ENCODE results near the gene PITX3. TPM values are rescaled to one million over a fixed set of nuclear protein-coding genes. Genes with fewer than 3 reads are reported as not detected.
"Not testable (repeated sequence)": the region's sequence is repeated elsewhere in the genome, so short reads cannot be mapped to it uniquely, and the experiment has no call there.

The PITX3 gene
- total RNA-seq, 1 donor from 2014 or later = not detected

DNA sequence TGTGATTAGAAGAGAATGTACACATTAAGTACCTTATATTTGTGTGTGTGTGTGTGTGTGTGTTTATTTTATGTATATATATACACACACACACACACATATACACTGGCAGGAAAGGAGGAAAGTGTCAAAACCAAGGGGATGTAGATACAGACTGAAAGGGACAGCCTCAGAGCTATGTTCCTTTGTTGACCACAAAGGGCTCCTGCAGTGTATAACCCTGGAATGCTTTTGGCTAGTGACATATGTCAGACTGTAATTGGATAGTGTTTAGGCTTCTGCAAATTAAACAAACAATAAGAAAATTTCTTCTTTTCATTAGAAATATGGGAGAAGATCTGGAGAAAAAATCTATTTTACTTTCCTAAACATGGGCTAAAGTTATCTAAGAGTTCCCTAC is 19.9 kb upstream of the PITX3 start:
- intact Hi-C loops (cut with micrococcal nuclease) = no loop called here

DNA sequence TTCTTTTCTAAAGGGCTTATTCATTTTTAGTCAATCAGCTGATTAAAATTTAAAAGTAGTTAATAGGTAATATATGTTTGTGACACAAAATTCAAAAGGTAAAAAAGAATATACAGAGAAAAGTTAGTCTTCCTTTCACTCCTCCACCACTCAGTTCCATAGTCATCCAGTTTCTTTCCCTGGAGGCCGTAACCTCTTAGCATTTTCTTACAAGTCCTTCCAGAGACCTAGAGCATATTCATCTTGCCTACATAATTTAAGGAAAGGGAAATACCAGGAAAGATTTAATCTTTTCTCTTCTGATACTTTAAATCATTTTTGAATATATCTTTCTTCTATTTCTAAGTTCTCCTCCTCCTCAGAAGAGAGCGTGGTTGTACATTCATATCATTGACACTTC is 14.1 kb upstream of the PITX3 start:
- intact Hi-C loops (cut with micrococcal nuclease) = no loop called here

GRCh38 chr10:102254426-102254825 is 13.1 kb upstream of the PITX3 start:
- intact Hi-C loops (cut with micrococcal nuclease) = no loop called here

- intact Hi-C loops (cut with micrococcal nuclease) = not testable (repeated sequence)
Observed at GRCh38 chr10:102252508-102252907, 11.2 kb upstream of the PITX3 start.

GRCh38 chr10:102247734-102248133 is 6.4 kb upstream of the PITX3 start:
- intact Hi-C loops (cut with micrococcal nuclease) = loop anchor here (5.0 to 10.0 kb wide), 4 partner anchors 105 to 947 kb away; partner anchors contain the start of genes NT5C2 and OGA

- intact Hi-C loops (cut with micrococcal nuclease) = loop anchor here (5.0 to 10.0 kb wide), 4 partner anchors 106 to 949 kb away; partner anchors contain the start of genes NT5C2 and OGA
Observed at GRCh38 chr10:102246261-102246660, 4.9 kb upstream of the PITX3 start.

DNA sequence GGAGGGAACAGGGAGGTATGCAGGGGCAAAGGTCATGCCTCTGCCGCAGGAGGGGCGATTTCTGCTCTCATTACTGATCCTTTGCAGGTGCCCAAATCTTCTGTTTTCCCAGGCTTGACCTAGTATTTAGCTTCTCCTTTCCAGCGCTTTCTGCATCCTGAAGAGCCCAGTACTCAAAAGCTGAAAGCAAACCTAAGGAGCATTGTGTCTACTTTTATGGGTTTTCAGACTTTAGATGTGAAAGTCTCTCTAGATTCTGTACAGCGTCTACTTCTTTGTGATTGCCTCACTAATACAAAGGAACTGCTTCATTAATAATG is 4.6 kb upstream of the PITX3 start:
- intact Hi-C loops (cut with micrococcal nuclease) = loop anchor here (1.0 to 10.0 kb wide), 10 partner anchors 15 to 949 kb away; partner anchors contain the start of genes ACTR1A, CNNM2, NOLC1 and NT5C2

GRCh38 chr10:102245082-102245931 is 4.0 kb upstream of the PITX3 start, which contains the start of gene GBF1:
GBF1 (plus strand) TSS chr10:102245532; CDS start chr10:102258939, 13,407 bp downstream.
- intact Hi-C loops (cut with micrococcal nuclease) = loop anchor here (1.0 to 10.0 kb wide), 10 partner anchors 15 to 949 kb away; partner anchors contain the start of genes ACTR1A, CNNM2, NOLC1 and NT5C2

DNA sequence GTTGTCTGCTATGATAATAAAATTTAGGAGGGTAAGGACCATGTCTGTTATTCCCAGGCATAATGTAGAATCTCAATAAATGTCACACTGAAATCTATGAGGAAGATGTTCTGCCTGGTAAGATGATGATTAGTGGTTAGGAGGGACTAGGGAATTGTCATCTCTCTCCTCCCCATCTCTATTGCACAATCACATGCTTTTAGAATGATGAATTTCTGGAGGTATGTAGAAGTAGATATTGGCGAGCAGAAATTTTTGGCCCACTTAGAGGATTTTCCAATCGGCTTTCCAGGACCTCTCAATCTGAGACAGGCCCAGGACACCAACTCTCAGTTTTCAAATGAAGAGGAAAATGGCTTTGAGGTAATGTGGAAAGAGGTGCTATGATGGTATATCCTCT is 2.0 kb upstream of the PITX3 start:
- intact Hi-C loops (cut with micrococcal nuclease) = loop anchor here (10.0 kb wide), 2 partner anchors 429 to 951 kb away; partner anchors contain the start of genes NT5C2 and OGA

GRCh38 chr10:102242118-102242485 is 790 bp upstream of the PITX3 start:
- intact Hi-C loops (cut with micrococcal nuclease) = loop anchor here (10.0 kb wide), 2 partner anchors 427 to 953 kb away; partner anchors contain the start of genes NT5C2 and OGA

DNA sequence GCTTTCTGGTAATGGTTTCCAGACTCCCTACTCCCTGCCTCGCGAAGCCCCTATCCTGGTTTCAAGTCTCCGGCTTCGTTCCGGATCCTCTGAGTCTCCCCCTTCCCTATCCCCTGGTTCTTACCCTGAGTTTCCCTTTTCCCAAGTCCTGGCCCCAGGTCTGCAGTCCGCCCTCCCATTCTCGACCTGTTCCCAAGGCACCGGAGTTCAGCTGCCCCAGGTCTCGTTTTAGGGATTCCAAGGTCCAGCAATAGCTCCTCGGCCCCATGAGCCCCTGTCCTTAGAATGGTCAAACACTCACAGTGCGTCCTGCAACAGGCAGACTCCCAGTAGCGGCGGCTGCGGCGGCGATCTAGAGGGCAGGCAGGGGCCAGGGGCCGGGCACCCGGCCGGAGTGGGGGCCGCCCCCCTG is 274 bp downstream of the PITX3 start:
- intact Hi-C loops (cut with micrococcal nuclease) = loop anchor here (10.0 kb wide), 2 partner anchors 426 to 954 kb away; partner anchors contain the start of genes NT5C2 and OGA

DNA sequence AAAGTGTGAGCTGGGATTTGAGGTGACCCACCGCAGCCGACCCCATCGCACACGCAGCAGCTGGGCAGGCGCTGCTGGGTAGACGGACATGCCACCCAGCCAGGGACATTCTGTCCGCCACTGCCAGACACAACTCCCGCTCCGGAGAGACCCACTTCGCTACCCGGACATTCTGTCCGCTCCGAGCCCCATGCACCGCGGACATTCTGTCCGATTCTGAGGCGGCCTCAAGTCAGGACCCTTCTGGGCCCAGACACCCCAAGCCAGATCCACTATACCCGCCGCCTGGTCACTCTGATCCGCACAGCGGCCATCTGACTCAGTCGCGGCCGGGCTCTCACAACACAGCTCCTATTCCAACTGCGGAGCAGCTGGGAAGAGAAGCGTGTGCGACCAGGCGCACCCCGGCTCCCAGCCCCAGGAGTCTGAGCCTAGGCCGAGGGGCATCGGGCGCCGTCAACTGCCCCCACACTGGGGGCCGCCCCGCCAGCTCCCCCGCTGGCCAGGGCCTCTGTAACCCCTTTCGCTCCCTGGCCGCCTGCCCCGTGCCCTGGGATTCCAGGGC is 763 bp downstream of the PITX3 start:
- intact Hi-C loops (cut with micrococcal nuclease) = loop anchor here (10.0 kb wide), 2 partner anchors 426 to 954 kb away; partner anchors contain the start of genes NT5C2 and OGA

DNA sequence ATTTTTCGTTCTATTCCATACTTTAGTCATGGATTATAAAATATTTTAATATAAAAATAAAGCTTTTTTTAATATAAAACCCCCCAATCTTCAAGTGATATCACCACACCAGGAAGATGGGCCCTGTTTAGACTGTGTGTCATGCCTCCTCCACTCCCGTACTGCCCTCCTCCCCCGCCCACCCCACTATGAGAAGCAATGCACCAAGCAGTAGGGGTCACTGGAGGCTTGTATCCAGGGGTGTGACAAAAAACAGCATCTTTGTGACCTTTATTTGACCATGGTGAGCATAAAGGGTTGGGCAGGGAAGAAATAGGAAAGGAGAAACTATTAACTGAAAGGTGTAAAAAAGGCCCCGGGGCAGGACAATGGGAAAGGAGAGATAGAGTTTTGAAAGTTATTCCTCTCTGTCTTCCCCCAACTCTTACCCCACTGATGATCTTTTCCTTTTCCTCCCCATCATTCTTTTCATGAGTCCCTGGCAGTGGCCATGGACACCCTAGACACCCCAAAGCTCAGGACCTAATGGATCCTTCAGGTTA is 3.5 kb downstream of the PITX3 start:
- intact Hi-C loops (cut with micrococcal nuclease) = no loop called here

DNA sequence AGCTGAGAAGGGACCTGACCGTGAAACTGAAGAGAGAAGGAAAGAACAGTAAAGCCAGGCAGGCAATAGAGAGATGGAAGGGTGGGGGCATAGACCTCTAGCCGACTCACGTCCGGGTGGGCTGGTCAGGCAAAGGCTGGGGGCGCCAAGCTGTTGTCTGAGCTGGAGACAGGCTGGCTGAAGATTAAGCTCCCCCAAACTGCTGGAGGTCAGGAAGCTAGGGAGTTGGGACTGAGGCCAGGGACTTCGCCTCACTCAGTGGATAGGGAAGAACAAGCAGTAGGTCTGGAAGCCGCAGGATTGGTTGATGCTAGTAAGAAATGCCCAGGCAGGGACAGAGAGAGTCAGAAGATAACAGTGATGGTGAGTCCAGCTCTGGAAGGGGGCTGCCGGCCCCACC is 5.3 kb downstream of the PITX3 start:
- intact Hi-C loops (cut with micrococcal nuclease) = no loop called here

DNA sequence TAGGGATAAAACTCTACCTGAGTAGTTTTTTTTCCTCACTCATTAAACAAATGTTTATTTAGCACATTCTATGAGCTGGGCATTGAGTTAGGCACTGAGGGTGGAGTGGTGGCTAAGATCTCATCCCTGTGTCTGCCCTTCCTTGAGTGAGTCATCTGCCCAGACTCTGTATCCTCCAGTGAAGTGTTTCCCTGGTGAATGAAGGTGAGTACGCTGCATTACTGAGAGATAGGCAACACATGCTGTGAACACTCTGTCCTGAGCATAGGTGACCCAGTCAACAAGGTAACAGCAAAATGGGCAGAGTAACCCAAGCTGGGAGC is 5.8 kb downstream of the PITX3 start:
- intact Hi-C loops (cut with micrococcal nuclease) = no loop called here

- intact Hi-C loops (cut with micrococcal nuclease) = loop anchor here (5.0 kb wide), 1 partner anchor 347 kb away; no protein-coding TSS in a partner anchor
Observed at GRCh38 chr10:102234888-102235597, 6.3 kb downstream of the PITX3 start.

GRCh38 chr10:102233997-102234396 is 7.3 kb downstream of the PITX3 start:
- intact Hi-C loops (cut with micrococcal nuclease) = loop anchor here (5.0 kb wide), 1 partner anchor 348 kb away; no protein-coding TSS in a partner anchor

DNA sequence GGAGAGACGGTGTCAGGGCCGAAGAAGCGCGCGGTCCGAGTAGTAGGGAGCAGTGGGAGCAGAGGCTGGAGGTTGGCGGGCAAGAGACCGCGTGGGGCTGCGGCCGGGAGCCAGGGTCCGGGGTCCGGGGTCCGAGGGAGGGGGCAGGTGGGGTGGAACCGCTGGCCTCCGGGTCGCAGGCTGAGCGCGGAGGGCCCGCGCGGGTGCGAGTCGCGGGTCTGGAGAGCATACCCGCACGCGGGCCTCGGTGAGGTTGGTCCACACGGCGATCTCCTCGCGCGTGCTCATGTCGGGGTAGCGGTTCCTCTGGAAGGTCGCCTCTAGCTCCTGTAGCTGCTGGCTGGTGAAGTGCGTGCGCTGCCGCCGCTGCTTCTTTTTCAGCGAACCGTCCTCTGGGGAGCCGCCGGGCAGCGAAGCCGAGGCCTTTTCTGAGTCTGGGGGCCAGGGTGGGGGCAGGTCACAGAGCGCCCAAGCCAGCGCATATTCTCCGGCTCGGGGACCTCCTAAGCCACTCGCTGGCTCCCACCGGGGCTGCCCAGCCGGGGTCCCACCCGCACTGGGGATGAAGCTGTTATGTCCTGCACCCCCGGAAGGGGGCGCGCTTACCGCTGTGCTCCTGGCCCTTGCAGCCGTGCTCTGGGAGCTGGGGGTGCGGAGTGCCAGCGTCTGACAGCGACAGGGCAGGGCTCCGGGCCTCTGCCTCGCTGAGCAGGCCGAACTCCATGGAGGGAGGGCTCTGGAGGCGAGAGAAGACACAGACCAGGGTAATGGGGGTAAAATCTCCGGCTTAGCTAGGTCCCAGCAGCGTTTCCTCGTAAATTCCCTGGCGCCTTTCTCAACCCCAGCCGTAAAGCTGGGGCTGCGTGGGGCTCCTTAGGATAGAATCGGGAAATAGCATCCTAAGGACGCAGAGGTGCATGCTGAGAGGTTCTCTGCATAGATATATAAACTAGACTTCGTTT is 9.7 kb downstream of the PITX3 start:
- intact Hi-C loops (cut with micrococcal nuclease) = loop anchor here (1.0 to 5.0 kb wide), 4 partner anchors 13 to 351 kb away; partner anchors contain the start of genes GBF1 and NFKB2

GRCh38 chr10:102230861-102231356 is 10.4 kb downstream of the PITX3 start:
- intact Hi-C loops (cut with micrococcal nuclease) = loop anchor here (1.0 to 5.0 kb wide), 4 partner anchors 14 to 351 kb away; partner anchors contain the start of genes GBF1 and NFKB2
